DMS 273 (cell line): ENCODE results near the gene LGALS14.

Experiments used
- DNase-seq: peaks from one replicate; lab custom pipeline; 2025; ENCODE audit not compliant: unreplicated experiment; lab: John Stamatoyannopoulos, UW

The LGALS14 gene

GRCh38 chr19:39740395-39740794 lies 36.1 kb downstream of the LGALS14 start:
- no peak for DNase-seq

- no peak for DNase-seq
Observed at GRCh38 chr19:39745643-39746042, 41.4 kb downstream of the LGALS14 start.

GRCh38 chr19:39746836-39747529 lies 42.7 kb downstream of the LGALS14 start:
- DNase-seq: no peak

- no peak for DNase-seq
Observed at GRCh38 chr19:39749981-39750380, 45.7 kb downstream of the LGALS14 start.

- no peak for DNase-seq
Observed at GRCh38 chr19:39752390-39752789, 48.1 kb downstream of the LGALS14 start.

- DNase-seq: no peak
Observed at GRCh38 chr19:39752795-39753194, 48.5 kb downstream of the LGALS14 start.

- DNase-seq: no peak
Observed at GRCh38 chr19:39754544-39754943, 50.3 kb downstream of the LGALS14 start.

- DNase-seq: no peak
Observed at GRCh38 chr19:39754971-39755370, 50.7 kb downstream of the LGALS14 start.
